Testis (tissue), 2 donors: Measurements from ENCODE around the gene SCARB1.

Source experiments
- CTCF ChIP-seq, 3 experiments: fragments of 450-650 bp in 2 of 3; fragments of 200-600 bp in 1 of 3; sonication (generic) in 1 of 3; IDR thresholded peaks; one replicate each; pipeline ENCODE4 v1.5.1; 2016 to 2019; ENCODE audit warnings: antibody characterized with exemption in 3 of 3, mild to moderate bottlenecking in 2 of 3, moderate library complexity in 1 of 3
- POLR2A ChIP-seq: fragments of 450-650 bp; IDR thresholded peaks from one replicate; pipeline ENCODE4 v1.6.1; 2017; ENCODE audit warnings: antibody characterized with exemption, mild to moderate bottlenecking, moderate library complexity

DNA sequence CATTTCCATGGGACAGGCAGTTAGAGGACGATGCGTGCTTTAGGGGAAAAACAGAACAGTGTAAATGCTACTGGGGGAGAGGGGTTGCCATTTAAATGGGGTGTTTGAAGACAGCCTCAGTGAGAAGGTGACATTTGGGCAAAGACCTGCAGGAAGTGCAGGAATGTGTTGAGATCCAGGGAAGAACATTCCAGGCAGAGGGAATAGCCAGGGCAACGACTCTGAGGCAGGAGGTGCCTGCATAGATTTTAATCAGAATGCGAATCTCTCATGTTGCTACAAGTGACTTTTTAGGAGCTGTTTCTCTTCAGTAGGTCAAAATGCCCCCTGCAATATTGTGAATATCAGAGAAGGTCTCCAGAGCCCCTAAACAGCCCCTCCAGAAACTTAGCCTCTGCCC lies 7.6 kb upstream of the SCARB1 start:
- no peak for TF ChIP-seq POLR2A
- TF ChIP-seq CTCF (IDR thresholded peaks at IDR 0.05): no peak
